ENCODE measurements around the gene CSPG4. TPM values are rescaled to one million over a fixed set of nuclear protein-coding genes. Genes with fewer than 3 reads are reported as not detected.
A peak's percentile ranks its signal among the peaks of the same experiment; 100 is the strongest.

The CSPG4 gene
- total and polyA plus RNA-seq, 9 of the 15 experiments (the other 6 are each of a cell fraction or from before 2014, with no cell fraction given) = under 0.01 to 0.07 (median 0.04) TPM; not detected in 5

DNA sequence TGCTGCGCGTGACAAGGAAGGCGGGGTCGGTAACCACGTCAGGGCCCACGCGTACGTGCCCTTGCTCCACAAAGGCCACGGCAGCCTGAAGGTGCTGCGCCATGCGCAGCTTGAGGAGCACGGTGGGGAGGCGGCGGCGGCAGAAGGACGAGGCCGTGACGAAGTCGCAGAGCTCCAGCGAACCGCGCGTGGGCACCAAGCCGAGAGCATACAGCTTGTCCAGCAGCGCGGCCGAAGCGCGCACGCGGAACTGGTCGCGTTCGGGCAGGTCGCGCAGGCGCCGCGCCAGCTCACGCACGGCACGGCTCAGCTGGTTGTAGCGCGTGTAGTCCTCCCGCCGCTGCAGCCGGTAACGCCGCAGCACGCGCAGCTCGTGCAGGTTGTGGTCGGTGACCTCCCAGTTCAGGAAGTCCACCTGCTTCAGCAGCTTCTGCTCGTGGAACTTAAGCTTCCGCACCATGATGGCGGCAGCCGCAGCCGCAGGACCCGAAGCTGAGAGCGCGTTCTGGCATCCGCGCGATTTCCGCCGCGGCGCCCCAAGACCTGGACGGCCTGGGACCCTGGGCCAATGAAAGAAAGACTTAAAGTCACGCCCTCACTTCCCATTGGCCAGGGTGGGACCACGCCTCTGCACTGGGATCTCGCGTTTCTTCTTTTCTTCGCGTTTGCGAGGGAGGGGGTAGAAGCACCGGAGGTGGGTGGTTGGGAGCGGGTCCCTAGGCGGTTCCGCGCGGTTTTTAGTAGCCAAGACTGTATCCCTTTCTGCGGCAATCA lies 72.8 kb downstream of the CSPG4 start, which contains the start of gene IMP3 (continued):
- TF ChIP-seq ZNF830 (CRISPR knock-in tag; IDR thresholded peaks at IDR 0.05) (no peak), ZBTB1 (CRISPR knock-in tag; IDR thresholded peaks at IDR 0.05; ENCODE audit: borderline replicate concordance, low read depth) (peak; percentile 72; the same call in 1 of the 2 replicates), ZNF764 (CRISPR knock-in tag; IDR thresholded peaks at IDR 0.05; ENCODE audit: low read depth) (no peak), NFIC (IDR thresholded peaks at IDR 0.05) (peak; percentile 73; the same call in 1 of the 2 replicates), SOX6 (IDR thresholded peaks at IDR 0.05) (no peak), HMGN3 (IDR thresholded peaks at IDR 0.05; ENCODE audit: borderline replicate concordance, extremely low read depth, insufficient read length, low read depth, low read length) (no peak), OTX1 (CRISPR knock-in tag; IDR thresholded peaks at IDR 0.05) (no peak), PTRF (tag; IDR thresholded peaks at IDR 0.05) (no peak), PCBP1 (IDR thresholded peaks at IDR 0.05; ENCODE audit: low read depth, low read length, poor library complexity, severe bottlenecking) (no peak), MTA2 (IDR thresholded peaks at IDR 0.05; ENCODE audit: low read depth) (no peak), HLTF (IDR thresholded peaks at IDR 0.05) (no peak), EGR1 (conservative IDR thresholded peaks at IDR 0.05) (peak; percentile 76), U2AF2 (optimal IDR thresholded peaks at IDR 0.05; ENCODE audit: low read depth, low read length) (no peak)
- TF ChIP-seq, protein P1, sequence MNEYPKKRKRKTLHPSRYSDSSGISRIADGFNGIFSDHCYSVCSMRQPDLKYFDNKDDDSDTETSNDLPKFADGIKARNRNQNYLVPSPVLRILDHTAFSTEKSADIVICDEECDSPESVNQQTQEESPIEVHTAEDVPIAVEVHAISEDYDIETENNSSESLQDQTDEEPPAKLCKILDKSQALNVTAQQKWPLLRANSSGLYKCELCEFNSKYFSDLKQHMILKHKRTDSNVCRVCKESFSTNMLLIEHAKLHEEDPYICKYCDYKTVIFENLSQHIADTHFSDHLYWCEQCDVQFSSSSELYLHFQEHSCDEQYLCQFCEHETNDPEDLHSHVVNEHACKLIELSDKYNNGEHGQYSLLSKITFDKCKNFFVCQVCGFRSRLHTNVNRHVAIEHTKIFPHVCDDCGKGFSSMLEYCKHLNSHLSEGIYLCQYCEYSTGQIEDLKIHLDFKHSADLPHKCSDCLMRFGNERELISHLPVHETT (CRISPR knock-in tag; conservative IDR thresholded peaks at IDR 0.05 in 1 of 2, IDR thresholded peaks at IDR 0.05 in 1 of 2) = peak in 1 of 2 experiments; percentile 33; a peak in 2 of 4 replicates
- TF ChIP-seq, protein P2, sequence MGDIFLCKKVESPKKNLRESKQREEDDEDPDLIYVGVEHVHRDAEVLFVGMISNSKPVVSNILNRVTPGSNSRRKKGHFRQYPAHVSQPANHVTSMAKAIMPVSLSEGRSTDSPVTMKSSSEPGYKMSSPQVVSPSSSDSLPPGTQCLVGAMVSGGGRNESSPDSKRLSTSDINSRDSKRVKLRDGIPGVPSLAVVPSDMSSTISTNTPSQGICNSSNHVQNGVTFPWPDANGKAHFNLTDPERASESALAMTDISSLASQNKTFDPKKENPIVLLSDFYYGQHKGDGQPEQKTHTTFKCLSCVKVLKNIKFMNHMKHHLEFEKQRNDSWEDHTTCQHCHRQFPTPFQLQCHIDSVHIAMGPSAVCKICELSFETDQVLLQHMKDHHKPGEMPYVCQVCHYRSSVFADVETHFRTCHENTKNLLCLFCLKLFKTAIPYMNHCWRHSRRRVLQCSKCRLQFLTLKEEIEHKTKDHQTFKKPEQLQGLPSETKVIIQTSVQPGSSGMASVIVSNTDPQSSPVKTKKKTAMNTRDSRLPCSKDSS (IDR thresholded peaks at IDR 0.05; ENCODE audit: low read depth, partially characterized antibody) = no peak
- TF ChIP-seq, protein P3, sequence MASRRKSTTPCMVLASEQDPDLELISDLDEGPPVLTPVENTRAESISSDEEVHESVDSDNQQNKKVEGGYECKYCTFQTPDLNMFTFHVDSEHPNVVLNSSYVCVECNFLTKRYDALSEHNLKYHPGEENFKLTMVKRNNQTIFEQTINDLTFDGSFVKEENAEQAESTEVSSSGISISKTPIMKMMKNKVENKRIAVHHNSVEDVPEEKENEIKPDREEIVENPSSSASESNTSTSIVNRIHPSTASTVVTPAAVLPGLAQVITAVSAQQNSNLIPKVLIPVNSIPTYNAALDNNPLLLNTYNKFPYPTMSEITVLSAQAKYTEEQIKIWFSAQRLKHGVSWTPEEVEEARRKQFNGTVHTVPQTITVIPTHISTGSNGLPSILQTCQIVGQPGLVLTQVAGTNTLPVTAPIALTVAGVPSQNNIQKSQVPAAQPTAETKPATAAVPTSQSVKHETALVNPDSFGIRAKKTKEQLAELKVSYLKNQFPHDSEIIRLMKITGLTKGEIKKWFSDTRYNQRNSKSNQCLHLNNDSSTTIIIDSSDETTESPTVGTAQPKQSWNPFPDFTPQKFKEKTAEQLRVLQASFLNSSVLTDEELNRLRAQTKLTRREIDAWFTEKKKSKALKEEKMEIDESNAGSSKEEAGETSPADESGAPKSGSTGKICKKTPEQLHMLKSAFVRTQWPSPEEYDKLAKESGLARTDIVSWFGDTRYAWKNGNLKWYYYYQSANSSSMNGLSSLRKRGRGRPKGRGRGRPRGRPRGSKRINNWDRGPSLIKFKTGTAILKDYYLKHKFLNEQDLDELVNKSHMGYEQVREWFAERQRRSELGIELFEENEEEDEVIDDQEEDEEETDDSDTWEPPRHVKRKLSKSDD (conservative IDR thresholded peaks at IDR 0.05; ENCODE audit: low read length) = peak; percentile 47; the same call in 1 of the 2 replicates
- TF ChIP-seq, protein P4, sequence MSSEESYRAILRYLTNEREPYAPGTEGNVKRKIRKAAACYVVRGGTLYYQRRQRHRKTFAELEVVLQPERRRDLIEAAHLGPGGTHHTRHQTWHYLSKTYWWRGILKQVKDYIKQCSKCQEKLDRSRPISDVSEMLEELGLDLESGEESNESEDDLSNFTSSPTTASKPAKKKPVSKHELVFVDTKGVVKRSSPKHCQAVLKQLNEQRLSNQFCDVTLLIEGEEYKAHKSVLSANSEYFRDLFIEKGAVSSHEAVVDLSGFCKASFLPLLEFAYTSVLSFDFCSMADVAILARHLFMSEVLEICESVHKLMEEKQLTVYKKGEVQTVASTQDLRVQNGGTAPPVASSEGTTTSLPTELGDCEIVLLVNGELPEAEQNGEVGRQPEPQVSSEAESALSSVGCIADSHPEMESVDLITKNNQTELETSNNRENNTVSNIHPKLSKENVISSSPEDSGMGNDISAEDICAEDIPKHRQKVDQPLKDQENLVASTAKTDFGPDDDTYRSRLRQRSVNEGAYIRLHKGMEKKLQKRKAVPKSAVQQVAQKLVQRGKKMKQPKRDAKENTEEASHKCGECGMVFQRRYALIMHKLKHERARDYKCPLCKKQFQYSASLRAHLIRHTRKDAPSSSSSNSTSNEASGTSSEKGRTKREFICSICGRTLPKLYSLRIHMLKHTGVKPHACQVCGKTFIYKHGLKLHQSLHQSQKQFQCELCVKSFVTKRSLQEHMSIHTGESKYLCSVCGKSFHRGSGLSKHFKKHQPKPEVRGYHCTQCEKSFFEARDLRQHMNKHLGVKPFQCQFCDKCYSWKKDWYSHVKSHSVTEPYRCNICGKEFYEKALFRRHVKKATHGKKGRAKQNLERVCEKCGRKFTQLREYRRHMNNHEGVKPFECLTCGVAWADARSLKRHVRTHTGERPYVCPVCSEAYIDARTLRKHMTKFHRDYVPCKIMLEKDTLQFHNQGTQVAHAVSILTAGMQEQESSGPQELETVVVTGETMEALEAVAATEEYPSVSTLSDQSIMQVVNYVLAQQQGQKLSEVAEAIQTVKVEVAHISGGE (CRISPR knock-in tag; IDR thresholded peaks at IDR 0.05) = no peak; a peak in 2 of 6 replicates
